CD4-positive, alpha-beta T cell treated with Interleukin-15 for 4 hours (primary cell): ENCODE data around the gene PNMA8A.
"Not testable (repeated sequence)": the region's sequence is repeated elsewhere in the genome, so short reads cannot be mapped to it uniquely, and the experiment has no call there.

Experiments
- DNase-seq: peaks from one replicate; pipeline ENCODE4 v3.0.0-alpha.2; 2020; ENCODE audit warnings: low spot score

PNMA8A gene

DNA sequence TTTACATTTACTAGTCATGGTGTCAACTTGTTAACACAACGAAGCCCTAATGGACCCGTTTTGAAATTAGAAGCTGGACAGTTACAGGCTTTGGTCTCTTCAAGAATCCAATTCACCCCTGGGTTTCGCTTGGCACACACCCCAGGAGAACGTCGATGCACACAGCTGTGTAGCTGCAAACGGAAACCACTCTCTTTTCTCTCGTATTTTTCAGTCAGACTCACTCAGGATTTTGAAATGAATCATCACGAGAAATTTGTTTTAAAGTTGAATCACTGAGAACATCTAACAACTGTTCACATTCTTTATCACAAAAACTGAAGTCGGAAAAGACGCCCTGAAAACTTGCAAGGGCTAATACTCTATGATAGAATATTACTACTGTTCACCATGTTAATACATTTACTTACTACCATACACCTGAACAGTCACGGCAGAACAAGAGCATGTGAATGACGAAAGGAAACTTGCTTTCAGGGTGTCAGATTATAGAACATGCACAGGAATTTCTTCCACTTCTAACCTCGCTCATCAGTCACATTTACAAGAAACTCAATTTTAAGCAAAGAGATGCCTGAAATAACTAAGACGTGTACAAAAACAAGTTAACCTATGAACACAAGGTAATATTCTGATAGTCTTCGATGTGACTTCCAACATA is 4.7 kb downstream of the PNMA8A start:
- no peak for DNase-seq

DNA sequence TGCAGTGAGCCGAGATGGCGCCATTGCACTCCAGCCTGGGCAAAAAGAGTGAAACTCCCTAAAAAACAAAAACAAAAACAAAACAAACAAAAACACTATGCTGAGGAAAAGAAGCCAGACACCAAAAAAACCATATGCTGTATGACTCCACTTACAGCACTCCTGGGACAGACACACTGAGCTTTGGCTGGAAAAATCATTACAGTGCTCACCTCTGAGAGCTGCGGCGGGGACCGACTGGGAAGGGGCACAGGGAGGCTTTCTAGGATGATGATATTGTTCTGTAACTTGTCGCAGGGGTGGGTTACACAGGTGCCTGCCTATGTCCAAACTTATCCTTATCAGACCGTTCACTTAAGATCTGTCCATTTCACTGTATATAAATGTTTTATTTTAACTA is 7.8 kb downstream of the PNMA8A start:
- no peak for DNase-seq

DNA sequence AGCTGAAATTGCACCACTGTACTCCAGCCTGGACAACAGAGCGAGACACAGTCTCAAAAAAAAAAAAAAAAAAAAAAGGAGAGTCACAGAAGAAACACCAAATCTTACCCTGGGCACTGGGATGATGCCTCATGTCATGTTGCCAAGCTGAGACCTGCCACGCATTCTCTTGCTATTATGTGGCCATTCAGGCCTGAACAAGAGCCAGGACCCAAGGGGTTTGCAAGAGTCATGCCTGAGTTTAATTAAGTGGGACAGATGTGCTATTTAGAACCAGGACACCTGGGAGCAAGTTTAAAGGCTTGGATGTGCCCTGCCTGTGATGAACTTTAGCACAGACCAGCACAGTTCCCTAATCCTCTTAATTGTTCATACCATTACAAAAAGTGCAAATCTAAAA is 9.8 kb downstream of the PNMA8A start:
- no peak for DNase-seq

DNA sequence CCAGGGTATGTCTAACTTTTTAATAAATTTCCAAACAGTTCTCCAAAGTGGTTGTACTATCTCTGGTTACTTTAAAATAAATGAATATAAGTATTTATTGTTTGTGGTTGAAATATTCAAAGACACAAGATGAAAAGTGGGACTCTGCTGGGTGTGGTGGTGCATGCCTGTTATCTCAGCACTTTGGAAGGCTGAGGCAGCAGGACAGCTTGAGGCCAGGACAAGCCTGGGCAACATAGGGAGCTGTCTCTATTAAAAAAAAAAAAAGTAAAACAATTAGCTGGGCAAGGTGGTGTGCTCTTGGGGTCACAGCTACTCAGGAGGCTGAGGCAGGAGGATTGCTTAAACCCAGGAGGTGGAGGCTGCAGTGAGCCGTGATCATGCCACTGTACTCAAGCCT is 10.4 kb downstream of the PNMA8A start:
- DNase-seq = no peak

DNA sequence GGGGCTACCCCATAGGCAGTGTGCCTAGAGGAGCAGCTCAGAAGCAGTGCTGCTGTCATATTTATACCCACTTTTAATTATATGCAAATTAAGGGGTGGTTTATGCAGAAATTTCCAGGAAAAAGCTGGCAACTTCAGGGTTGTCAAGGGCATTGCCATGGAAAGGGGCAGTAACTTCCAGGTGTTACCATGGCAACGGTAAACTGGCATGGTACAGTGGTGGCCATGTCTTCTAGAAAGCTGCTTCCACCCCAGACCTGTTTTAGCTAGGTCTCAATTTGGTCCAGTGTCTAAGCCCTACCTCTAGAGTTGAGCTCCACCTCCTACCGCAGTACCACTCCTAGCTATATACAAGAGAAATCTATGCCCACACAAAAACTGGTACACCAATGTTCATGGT is 11.3 kb downstream of the PNMA8A start:
- no peak for DNase-seq

DNA sequence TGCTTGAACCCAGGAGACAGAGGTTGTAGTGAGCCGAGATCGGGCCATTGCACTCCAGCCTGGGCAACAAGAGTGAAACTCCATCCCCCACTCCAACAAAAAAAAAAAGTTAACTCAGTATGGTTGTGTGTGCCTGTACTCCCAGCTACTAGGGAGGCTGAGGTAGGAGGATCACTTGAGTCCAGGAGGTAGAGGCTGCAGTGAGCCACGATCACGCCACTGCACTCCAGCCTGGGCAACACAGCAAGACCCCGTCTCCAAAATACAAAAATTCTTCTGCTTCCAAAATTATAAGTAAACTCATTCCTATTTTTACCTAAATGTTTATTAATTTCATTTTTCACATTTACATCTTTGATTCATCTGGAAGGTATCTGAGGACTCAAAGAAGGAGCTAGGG is 14.4 kb downstream of the PNMA8A start:
- DNase-seq = no peak

DNA sequence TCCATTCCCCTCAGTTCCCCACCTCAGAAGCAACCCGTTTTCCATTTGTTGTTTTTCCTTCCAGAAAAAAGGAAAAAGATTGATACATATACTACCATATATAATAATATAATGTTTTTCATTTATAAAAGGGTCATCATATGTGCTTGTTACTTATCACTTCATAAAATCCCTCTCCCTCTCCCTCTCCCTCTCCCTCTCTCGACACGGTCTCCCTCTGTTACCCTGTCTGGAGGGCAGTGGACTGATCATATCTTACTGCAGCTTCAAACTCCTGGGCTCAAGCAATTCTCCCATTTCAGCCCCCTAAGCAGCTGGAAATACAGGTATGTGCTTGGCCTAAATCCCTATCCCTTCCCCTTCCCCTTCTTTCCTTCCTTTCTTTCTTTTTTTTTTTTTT is 17.1 kb downstream of the PNMA8A start:
- DNase-seq = no peak

DNA sequence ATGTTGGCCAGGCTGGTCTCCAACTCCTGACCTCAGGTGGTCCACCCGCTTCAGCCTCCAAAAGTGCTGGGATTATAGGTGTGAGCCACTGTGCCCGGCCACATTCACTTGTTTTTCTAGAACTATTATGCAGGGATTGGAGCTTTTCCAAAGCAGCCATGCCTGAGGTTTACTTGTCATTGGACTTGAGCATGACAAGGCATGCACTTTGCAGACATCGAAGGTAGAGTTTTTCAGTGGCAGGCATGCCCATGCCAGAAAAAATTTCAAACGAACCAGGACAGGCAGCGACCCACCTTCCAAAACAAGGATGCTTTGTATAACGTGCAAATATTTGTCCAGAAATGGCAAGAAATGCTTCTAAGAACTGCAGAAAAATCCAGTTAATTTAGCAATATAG is 17.7 kb downstream of the PNMA8A start:
- no peak for DNase-seq

DNA sequence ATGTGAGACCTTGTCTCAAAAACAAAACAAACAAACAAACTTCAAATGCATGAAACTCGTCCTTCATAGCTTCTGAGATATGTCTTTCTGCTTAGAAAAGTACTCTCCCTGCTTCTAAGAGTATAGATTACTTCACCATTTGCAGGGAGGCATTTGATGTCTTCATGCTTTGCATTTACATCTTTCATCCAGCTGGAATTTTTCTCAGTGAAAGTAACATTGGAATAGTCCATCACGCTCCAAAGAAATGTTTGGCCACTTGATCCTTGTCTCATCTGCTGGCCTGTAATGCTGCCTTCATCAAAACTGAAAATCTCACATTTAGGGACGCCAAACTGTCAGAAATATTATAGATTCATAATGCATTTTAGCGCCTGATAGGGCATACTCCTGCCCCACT is 19.2 kb downstream of the PNMA8A start:
- no peak for DNase-seq

DNA sequence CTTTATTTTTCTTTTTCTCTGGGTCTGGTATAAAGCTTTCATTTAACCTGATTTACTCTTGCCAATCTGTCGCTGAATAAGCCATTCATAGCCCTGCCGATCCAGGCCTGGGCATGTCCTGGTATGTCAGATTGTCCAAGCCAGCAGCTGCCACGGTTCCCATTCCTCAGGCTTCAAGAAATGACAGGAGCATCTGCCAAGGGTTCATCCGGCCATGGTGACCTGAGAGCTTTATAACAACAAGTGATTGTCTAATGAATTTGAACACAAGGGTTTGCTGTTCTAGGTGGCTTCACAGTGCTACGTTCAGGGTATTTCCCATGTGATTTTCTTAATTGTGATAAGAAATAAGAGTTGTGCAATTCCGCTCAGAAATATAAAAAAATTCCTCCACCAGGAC is 20.0 kb downstream of the PNMA8A start:
- no peak for DNase-seq

DNA sequence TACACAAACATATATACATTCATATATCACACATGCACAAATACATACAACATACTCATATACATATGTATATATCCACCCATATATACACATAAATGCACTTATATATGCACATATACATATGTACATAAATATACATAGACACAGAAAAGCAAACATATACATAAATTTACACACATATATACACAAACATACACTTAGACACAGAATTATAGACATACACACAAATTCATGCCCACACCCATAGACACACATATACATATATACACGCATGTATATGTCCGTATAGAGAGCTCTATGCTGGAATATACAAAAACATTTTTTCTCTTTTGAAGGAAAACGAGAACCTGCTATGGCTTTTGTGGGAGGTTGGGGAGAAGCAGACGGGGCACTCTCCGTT is 20.6 kb downstream of the PNMA8A start:
- no peak for DNase-seq

DNA sequence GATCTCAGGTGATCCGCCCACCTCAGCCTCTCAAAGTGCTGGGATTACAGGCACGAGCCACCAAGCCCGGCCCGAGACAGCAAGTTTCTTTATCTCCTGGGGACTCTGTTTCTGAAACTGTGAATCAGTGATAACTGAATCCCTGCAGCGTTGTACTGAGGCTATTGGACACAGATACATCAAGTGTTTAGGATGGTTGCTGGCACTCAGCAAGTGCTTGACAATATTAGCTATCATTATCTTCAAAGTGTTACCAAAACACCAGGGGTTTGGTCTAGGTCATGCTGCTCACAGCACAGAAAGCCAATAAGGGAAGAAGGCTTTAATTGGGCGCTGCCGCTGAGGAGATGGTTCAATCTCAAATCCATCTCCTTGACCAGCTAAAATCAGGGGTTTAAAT is 22.1 kb downstream of the PNMA8A start:
- DNase-seq = no peak

DNA sequence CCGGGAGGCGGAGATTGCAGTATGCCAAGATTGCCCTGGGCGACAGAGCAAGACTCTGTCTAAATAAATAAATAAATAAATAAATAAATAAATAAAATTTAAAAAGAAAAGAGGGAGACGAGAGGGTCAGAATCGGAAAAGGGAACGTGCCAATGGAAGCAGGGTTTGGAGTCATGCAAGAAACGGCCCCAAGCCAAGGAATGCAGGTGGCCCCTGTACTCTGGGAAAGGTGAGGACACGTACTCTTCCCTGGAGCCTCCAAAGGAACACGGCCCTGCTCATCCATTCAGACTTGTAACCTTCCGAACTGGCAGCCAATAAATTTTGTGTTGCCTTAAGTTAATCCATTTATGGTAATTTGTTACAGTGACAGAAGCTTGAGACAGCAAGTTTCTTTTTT is 22.8 kb downstream of the PNMA8A start:
- DNase-seq = no peak

DNA sequence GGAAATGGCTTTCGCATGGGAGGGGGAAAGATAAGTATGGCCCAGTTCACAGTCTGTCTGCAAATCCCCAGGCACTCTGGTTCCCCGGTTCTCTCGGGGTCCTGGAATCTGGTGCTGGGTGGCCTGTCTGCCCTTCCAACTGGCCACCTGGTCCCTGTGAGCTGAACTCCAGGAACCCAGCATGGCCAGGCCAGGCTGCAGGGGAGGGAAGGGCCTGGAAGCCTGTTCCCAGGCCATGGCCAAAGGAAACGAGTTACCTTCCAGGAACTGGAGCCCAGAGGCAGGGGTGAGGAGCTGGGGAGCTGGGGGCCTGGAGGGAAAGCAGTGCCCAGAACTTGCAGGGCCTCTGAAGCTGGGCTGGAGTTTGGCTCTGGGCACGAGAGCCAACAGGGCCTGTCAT is 23.5 kb downstream of the PNMA8A start:
- DNase-seq = no peak

DNA sequence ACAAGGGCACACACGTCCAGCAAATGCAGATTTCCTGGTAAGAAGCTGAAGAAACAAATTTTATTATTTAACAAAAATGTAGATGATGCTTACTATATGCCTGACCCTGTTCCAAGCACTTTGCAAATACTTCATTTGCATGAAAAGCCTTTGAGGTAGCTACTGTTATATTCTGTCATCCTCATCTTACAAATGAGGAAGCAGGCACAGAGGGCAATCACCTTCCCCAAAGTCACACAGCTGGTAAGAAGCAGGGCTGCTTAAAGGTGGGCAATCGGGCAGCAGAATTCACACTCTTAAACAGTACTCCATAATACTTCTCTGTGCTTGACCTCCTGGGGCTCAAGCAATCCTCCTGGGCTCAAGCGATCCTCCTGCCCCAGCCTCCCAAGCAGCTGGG is 24.4 kb downstream of the PNMA8A start:
- DNase-seq = no peak

DNA sequence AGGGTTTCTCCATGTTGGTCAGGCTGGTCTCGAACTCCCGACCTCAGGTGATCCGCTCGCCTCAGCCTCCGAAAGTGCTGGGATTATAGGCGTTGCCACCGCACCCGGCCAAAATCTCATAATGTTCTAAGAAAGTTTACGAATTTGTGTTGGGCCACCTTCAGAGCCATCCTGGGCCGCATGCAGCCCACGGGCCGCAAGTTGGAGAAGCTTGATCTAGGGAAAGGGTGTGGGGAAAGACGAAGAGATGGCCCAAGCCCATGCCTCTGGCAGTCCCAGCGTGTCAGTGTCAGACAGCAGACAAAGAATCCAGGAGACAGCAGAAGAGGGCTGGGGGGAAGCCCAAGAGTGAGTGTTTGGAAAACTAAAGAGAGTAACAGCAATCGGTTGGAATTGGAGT is 25.3 kb downstream of the PNMA8A start:
- DNase-seq = no peak

DNA sequence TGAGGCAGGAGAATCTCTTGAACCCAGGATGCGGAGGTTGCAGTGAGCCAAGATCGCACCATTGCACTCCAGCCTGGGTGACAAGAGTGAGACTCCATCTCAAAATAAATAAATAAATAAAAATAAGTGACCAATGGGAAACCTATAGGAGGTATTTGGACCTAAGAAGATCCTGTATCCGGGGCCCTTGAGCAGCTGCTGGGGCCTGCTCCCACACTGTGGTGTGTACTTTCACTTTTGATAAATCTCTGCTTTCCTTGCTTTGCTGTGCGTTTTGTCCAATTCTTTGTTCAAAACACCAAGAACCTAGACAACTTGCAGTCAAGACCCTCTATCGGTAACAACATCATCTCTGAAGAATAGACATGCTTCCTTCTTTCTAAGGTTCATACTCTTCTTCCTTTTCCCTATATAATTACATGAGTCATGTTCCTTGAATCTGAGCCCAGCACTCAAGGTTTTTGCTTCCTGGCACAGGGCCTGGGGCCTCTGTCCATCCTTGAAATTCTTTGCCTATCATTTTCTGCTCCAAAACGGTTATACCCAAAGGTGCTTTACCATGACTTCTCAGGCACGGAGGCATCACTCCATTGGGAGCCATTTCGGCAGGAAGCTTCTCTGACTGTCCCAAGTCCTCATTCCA is 28.4 kb downstream of the PNMA8A start:
- DNase-seq = no peak

DNA sequence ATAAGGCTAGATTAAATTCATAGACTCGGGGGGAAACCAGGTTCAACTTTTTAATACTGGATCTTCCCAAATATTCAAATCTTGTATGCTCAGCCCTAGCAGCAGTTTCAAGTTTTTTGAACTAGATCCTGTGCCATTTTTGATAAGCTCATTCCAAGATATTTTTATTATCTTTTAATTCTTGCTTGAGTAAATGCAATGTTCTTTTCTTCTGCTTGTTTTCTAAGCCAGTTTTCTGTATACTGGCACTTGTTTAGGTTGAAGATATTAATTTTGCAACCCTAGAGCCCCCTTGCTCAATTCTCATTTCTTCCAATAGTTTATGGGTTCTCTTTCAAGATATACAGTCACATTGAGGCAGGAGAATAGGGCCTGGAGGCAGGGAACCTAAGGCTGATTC is 29.5 kb downstream of the PNMA8A start:
- no peak for DNase-seq

DNA sequence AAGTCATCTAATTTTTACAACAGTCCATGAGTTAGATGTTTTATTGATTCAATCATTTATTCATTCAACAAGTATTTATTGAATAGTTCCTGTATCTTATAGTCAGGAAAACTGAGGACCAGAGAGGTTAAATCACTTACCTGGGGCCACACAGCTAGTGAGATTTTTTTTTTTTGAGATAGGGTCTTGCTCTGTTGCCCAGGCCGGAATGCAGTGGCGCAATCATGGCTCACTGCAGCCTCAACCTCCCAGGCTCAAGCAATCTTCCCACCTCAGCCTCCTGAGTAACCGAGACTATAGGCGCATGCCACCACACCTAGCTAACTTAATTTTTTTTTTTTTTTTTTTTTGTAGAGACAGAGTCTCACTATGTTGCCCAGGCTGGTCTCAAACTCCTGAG is 35.7 kb downstream of the PNMA8A start:
- DNase-seq = not testable (repeated sequence)

DNA sequence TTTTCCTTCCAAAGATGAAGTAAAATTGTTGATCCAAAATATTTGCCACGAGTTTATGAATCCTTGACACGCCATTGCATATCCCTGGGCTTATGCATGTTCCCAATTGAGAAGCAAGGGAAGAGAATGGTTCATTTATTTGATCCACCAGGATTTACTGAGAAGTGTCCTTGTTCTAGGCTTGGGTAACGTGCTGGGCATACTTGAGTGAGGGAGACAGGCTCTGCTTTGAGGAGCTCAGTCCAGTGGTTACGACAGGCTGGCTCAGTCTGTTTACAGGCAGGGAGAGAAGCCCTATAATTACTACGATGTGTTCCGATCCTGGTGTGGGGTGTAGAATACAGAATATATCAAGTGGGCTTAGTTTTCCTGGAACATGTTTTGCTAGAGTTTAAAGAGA is 36.4 kb downstream of the PNMA8A start:
- no peak for DNase-seq

DNA sequence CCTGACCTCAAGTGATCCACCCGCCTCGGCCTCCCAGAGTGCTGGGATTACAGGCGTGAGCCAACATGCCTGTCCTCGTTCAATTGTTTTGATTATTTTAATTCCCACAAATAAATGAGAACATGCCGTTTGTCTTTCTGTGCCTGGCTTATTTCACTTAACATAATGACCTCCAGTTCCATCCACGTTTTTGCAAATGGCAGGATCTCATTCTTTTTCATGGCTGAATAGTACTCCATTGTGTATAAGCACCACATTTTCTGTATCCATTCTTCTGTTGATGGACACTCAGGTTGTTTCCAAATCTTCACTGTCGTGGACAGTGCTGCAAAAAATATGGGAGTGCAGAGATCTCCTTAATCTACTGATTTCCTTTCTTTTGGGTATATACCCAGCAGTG is 37.9 kb downstream of the PNMA8A start:
- DNase-seq = not testable (repeated sequence)

DNA sequence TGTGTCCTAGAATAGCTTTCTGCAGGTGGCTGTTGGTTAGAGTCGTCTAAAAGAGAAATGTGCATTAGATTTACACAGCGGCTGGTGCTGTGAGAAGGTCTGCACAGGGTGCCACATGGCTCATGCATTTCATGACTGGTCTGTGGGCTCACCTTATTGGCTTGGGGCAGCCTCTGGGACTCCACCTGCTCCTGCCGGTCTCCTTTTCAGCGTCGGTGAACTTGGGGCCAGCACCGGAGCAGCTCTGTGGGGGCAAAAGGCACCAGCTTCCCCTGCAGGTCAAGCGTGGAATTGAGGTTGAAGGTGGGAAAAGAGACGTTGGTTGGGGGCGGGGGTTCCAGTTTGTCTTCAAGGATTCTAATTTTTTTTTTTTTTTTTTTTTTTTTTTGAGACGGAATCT is 39.5 kb downstream of the PNMA8A start:
- DNase-seq = no peak

DNA sequence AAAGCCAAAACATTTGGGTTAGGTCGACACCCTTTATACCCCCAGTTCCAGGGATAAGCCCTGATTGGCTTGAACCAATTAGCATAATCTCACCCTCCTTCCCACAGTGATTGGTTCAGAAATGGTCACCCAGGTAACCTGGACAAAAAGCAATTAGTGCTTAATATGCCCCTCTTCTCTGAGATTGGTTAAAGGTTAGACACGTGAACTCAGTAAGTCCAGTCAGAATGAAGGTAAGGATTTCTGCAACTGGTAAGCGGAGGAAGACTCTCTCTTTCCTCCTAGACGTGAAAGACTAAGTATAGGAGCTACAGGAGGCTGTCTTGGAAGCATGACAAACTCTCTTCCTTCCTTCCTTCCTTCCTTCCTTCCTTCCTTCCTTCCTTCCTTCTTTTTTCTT is 41.4 kb downstream of the PNMA8A start:
- DNase-seq = no peak
